HG02870 (cell line): ENCODE results near the gene RMDN2.
A peak's percentile ranks its signal among the peaks of the same experiment; 100 is the strongest.

Experiments used
- ATAC-seq: cut with Tn5 transposase; IDR thresholded peaks from one replicate; pipeline ENCODE4 v1.9.1; 2021; ENCODE audit warnings: mild to moderate bottlenecking, moderate library complexity; ENCODE audit not compliant: unreplicated experiment

The RMDN2 gene

GRCh38 chr2:37925063-37925897 is at the start of gene RMDN2:
TSS of gene RMDN2 (plus strand) at chr2:37925287. CDS start at chr2:37929278, 3,991 bp downstream.
- ATAC-seq = peak; percentile 90

- no peak for ATAC-seq
Measured at GRCh38 chr2:37875403-37875906, 49.6 kb upstream of the RMDN2 start.

GRCh38 chr2:37876227-37876626 is 48.9 kb upstream of the RMDN2 start:
- ATAC-seq = no peak

GRCh38 chr2:37877457-37878315 is 47.4 kb upstream of the RMDN2 start:
- ATAC-seq = no peak

GRCh38 chr2:37878536-37878935 is 46.6 kb upstream of the RMDN2 start:
- ATAC-seq = no peak

GRCh38 chr2:37880551-37880950 is 44.5 kb upstream of the RMDN2 start:
- ATAC-seq = no peak

- no peak for ATAC-seq
Measured at GRCh38 chr2:37881397-37881796, 43.7 kb upstream of the RMDN2 start.

- ATAC-seq = no peak
Measured at GRCh38 chr2:37882036-37882435, 43.1 kb upstream of the RMDN2 start.

GRCh38 chr2:37883518-37883917 is 41.6 kb upstream of the RMDN2 start:
- no peak for ATAC-seq

- ATAC-seq = no peak
Measured at GRCh38 chr2:37885329-37885993, 39.6 kb upstream of the RMDN2 start.

- no peak for ATAC-seq
Measured at GRCh38 chr2:37886745-37887144, 38.3 kb upstream of the RMDN2 start.

- no peak for ATAC-seq
Measured at GRCh38 chr2:37887286-37887685, 37.8 kb upstream of the RMDN2 start.

- no peak for ATAC-seq
Measured at GRCh38 chr2:37890893-37891495, 34.1 kb upstream of the RMDN2 start.

- ATAC-seq = no peak
Measured at GRCh38 chr2:37891846-37892435, 33.1 kb upstream of the RMDN2 start.

GRCh38 chr2:37892436-37893114 is 32.5 kb upstream of the RMDN2 start:
- peak; percentile 76 for ATAC-seq

GRCh38 chr2:37893327-37893726 is 31.8 kb upstream of the RMDN2 start:
- no peak for ATAC-seq

GRCh38 chr2:37894047-37894446 is 31.0 kb upstream of the RMDN2 start:
- ATAC-seq = no peak

GRCh38 chr2:37894601-37895000 is 30.5 kb upstream of the RMDN2 start:
- ATAC-seq = no peak

GRCh38 chr2:37895140-37895539 is 29.9 kb upstream of the RMDN2 start:
- no peak for ATAC-seq

- ATAC-seq = no peak
Measured at GRCh38 chr2:37896319-37896718, 28.8 kb upstream of the RMDN2 start.
